K562 (cell line): ENCODE results near the gene FMNL2. TPM values are rescaled to one million over a fixed set of nuclear protein-coding genes. Genes with fewer than 3 reads are reported as not detected.

ENCODE experiments used
- ATAC-seq: fragments of 200-7000 bp; cut with Tn5 transposase; 3 replicates; pipeline ENCODE4 v1.9.1; 2020; ENCODE audit warnings: moderate library complexity
- BruUV-seq: library from RNA; stranded (reverse); fragments of 400-500 nt; replicated peaks from 2 replicates; lab custom pipeline; 2021; lab: Mats Ljungman, UMichigan
- CTCF ChIA-PET: fragments of 300-600 bp; formaldehyde crosslinking; extraction: SDS; loops from one replicate; lab custom pipeline; 2021; ENCODE audit warnings: low intra/inter-chr PET ratio; lab: Yijun Ruan, JAX
- POLR2A ChIA-PET: fragments of 300-600, 350-650 bp; sonication (Branson Sonifier 250); formaldehyde crosslinking; extraction: SDS; loops from one replicate; lab custom pipeline; 2021; ENCODE audit warnings: antibody characterized with exemption, inconsistent platforms; lab: Yijun Ruan, JAX
- DNase-seq, 4 experiments: peaks; one replicate each; pipeline versions ENCODE4 v3.0.0 to v3.0.0-alpha.2; 2011 to 2018; ENCODE audit warnings: low spot score in 3 of 4, mixed read lengths in 3 of 4; ENCODE audit errors: extremely low read depth in 1 of 4
- FAIRE-seq: peaks from 2 replicates; lab custom pipeline; 2011; peaks lifted over from hg19 to GRCh38; lab: Jason Lieb, UNC
- H2AFZ ChIP-seq: 2 replicates; pipeline ENCODE4 v1.6.0; 2011; ENCODE audit warnings: low read depth, low read length, control low read depth, inconsistent platforms
- H3K27ac ChIP-seq: fragments of 200-600 bp; 3 replicates; pipeline ENCODE4 v1.8.0; 2011; ENCODE audit warnings: low read depth, mild to moderate bottlenecking, control low read depth, inconsistent platforms, low read length, moderate library complexity, mixed read lengths; ENCODE audit errors: extremely low read depth
- H3K27me3 ChIP-seq, 2 experiments: fragments of 300-600 bp in 1 of 2; 2 replicates in 1 of 2; 3 replicates in 1 of 2; pipeline versions ENCODE4 v1.6.0 to v1.8.0; 2011; ENCODE audit warnings: inconsistent platforms in 2 of 2, low read length in 2 of 2, mild to moderate bottlenecking in 1 of 2, mixed read lengths in 1 of 2, moderate library complexity in 1 of 2; ENCODE audit not compliant: control insufficient read depth in 2 of 2, insufficient read depth in 2 of 2
- H3K36me3 ChIP-seq: fragments of 300-600 bp; 3 replicates; pipeline ENCODE4 v1.8.0; 2011; ENCODE audit warnings: mild to moderate bottlenecking, low read length, inconsistent platforms; ENCODE audit not compliant: control insufficient read depth, insufficient read depth
- H3K4me1 ChIP-seq, 2 experiments: fragments of 200-600 bp in 1 of 2; replicated peaks in 1 of 2; 2 replicates in 1 of 2; 3 replicates in 1 of 2; pipeline versions ENCODE4 v1.5.1 to v1.8.0; 2011; ENCODE audit warnings: inconsistent platforms in 2 of 2, low read length in 2 of 2, mild to moderate bottlenecking in 1 of 2, mixed read lengths in 1 of 2, moderate library complexity in 1 of 2; ENCODE audit not compliant: control insufficient read depth in 2 of 2, insufficient read depth in 2 of 2
- H3K4me2 ChIP-seq: 2 replicates; pipeline ENCODE4 v1.6.1; 2011; ENCODE audit warnings: low read length, control low read depth, inconsistent platforms, mixed read lengths; ENCODE audit not compliant: insufficient read depth
- H3K4me3 ChIP-seq: fragments of 200-600 bp; sonication (generic), shearing (Covaris generic); 2 replicates; pipeline ENCODE4 v1.5.1; 2016; ENCODE audit warnings: control low read depth, inconsistent platforms
- H3K79me2 ChIP-seq: fragments of 200-600 bp; 3 replicates; pipeline ENCODE4 v1.8.0; 2011; ENCODE audit warnings: low read length, inconsistent platforms; ENCODE audit not compliant: control insufficient read depth, insufficient read depth
- H3K9ac ChIP-seq, 2 experiments: 2 replicates each; pipeline versions ENCODE4 v1.6.0 to v1.6.1; 2011; ENCODE audit warnings: low read depth in 2 of 2, low read length in 2 of 2, control low read depth in 1 of 2, inconsistent platforms in 1 of 2, mild to moderate bottlenecking in 1 of 2, mixed read lengths in 1 of 2; ENCODE audit not compliant: insufficient read depth in 1 of 2
- H3K9me1 ChIP-seq: one replicate; pipeline ENCODE4 v1.6.0; 2011; ENCODE audit warnings: inconsistent platforms, mild to moderate bottlenecking, low read length, moderate library complexity; ENCODE audit not compliant: control insufficient read depth, insufficient read depth
- H3K9me3 ChIP-seq: replicated peaks from 2 replicates; pipeline ENCODE4 v1.5.1; 2011; ENCODE audit warnings: low read depth, low read length, inconsistent platforms; ENCODE audit not compliant: control insufficient read depth, insufficient read depth
- H4K20me1 ChIP-seq: replicated peaks from 2 replicates; pipeline ENCODE4 v1.6.1; 2011; ENCODE audit warnings: low read length, inconsistent platforms, mixed read lengths; ENCODE audit not compliant: control insufficient read depth, insufficient read depth
- HCFC1 ChIP-seq: IDR thresholded peaks from 2 replicates; pipeline ENCODE4 v1.6.1; 2012; ENCODE audit warnings: low read depth, low read length, improper control_type of control experiment
- KHSRP ChIP-seq: fragments of 450-650 bp; IDR thresholded peaks from 2 replicates; pipeline ENCODE4 v1.6.1; 2017
- PHB ChIP-seq: fragments of 250-450 bp; sonication (Bioruptor Pico); IDR thresholded peaks from 2 replicates; pipeline ENCODE4 v1.5.0; 2021
- PRPF4 ChIP-seq: fragments of 200-400 bp; formaldehyde crosslinking; IDR thresholded peaks from one replicate; pipeline ENCODE4 v1.6.1; 2017; ENCODE audit warnings: low read length, low read depth, mild to moderate bottlenecking; ENCODE audit not compliant: insufficient read depth, poor library complexity, severe bottlenecking
- ZBTB1 ChIP-seq: sonication (generic); formaldehyde crosslinking; IDR thresholded peaks from 2 replicates; pipeline ENCODE4 v1.8.1; 2023; ENCODE audit warnings: missing genetic modification reagents, low read depth, mild to moderate bottlenecking, borderline replicate concordance
- ZFX ChIP-seq: sonication (generic); formaldehyde crosslinking; IDR thresholded peaks from 2 replicates; pipeline ENCODE4 v1.8.0; 2022; ENCODE audit warnings: mild to moderate bottlenecking, missing genetic modification reagents, moderate library complexity
- ZNF583 ChIP-seq: fragments of 250-450 bp; sonication (Bioruptor Pico); IDR thresholded peaks from 2 replicates; pipeline ENCODE4 v1.4.0; 2020
- ZNF79 ChIP-seq: fragments of 250-450 bp; sonication (Bioruptor Pico); IDR thresholded peaks from 2 replicates; pipeline ENCODE4 v1.4.0; 2020; ENCODE audit warnings: low read depth, mild to moderate bottlenecking, moderate library complexity
- ZSCAN32 ChIP-seq: fragments of 450-650 bp; formaldehyde crosslinking; IDR thresholded peaks from 2 replicates; pipeline ENCODE4 v1.4.0; 2020; ENCODE audit warnings: mild to moderate bottlenecking, moderate library complexity
- WGBS: fragments of 100-300 bp; shearing (Covaris generic); methylation state at CpG from one replicate; pipeline ENCODE4 v1.1.6; 2016; ENCODE audit warnings: low coverage, mixed read lengths; ENCODE audit not compliant: insufficient coverage; ENCODE audit errors: missing lambda C conversion rate; 5-methylcytosine and 5-hydroxymethylcytosine counted together
- in situ Hi-C: fragments of 300-500 bp; cut with MboI; formaldehyde crosslinking; loops from 4 replicates; pipeline ENCODE4 v1.15.0; 2018; ENCODE audit warnings: inconsistent platforms, mixed read lengths
- intact Hi-C: fragments of 100-400 bp; cut with micrococcal nuclease; formaldehyde crosslinking; loops from 2 replicates; pipeline ENCODE4 v1.14.2; 2022
- polyA plus RNA-seq, 8 experiments: library from polyadenylated mRNA; depleted of rRNA in 4 of 8; stranded (reverse) in 5 of 8; unstranded in 3 of 8; fragments of >200 nt; fragmentation: Nextera tagmentation in 2 of 8; fragmentation: Illumina TruSeq in 1 of 8; extraction: Ambion mirVana in 2 of 8; extraction: Trizol in 1 of 8; gene quantifications; 2 replicates each; pipeline versions ENCODE4 v1.2.1 to v1.2.3, GENCODE V29; 2011 to 2014; ENCODE audit warnings: inconsistent platforms in 1 of 8, missing spikeins in 1 of 8
- total RNA-seq, 7 experiments: library from RNA; depleted of rRNA in 6 of 7; stranded (reverse); fragments of >200 nt in 6 of 7; fragmentation: Illumina TruSeq in 2 of 7; extraction: Trizol in 2 of 7; gene quantifications; 2 replicates each; pipeline versions ENCODE4 v1.2.1 to v1.2.3, GENCODE V29; 2011 to 2021; ENCODE audit warnings: low replicate concordance in 1 of 7
- TF ChIP-seq, protein P1 (sequence below): fragments of 450-650 bp; IDR thresholded peaks from 2 replicates; pipeline ENCODE4 v1.6.1; 2016; ENCODE audit warnings: missing biosample characterization, missing genetic modification characterization
- TF ChIP-seq, protein P2 (sequence below), 3 experiments: fragments of 200-800 bp in 1 of 3; fragments of 250-450 bp in 1 of 3; fragments of 450-650 bp in 1 of 3; sonication (Bioruptor Pico) in 1 of 3; sonication (Bioruptor generic) in 1 of 3; formaldehyde crosslinking in 1 of 3; IDR thresholded peaks; 2 replicates each; pipeline versions ENCODE4 v1.6.1 to v1.8.0; 2016 to 2022; ENCODE audit warnings: mild to moderate bottlenecking in 2 of 3, missing genetic modification characterization in 2 of 3, missing compliant biosample characterization in 1 of 3, moderate library complexity in 1 of 3

FMNL2 gene
- total and polyA plus RNA-seq, 9 of the 15 experiments (the other 6 are each of a cell fraction or from before 2014, with no cell fraction given): 0.15 to 0.49 (median 0.24) TPM; not detected in 1

DNA sequence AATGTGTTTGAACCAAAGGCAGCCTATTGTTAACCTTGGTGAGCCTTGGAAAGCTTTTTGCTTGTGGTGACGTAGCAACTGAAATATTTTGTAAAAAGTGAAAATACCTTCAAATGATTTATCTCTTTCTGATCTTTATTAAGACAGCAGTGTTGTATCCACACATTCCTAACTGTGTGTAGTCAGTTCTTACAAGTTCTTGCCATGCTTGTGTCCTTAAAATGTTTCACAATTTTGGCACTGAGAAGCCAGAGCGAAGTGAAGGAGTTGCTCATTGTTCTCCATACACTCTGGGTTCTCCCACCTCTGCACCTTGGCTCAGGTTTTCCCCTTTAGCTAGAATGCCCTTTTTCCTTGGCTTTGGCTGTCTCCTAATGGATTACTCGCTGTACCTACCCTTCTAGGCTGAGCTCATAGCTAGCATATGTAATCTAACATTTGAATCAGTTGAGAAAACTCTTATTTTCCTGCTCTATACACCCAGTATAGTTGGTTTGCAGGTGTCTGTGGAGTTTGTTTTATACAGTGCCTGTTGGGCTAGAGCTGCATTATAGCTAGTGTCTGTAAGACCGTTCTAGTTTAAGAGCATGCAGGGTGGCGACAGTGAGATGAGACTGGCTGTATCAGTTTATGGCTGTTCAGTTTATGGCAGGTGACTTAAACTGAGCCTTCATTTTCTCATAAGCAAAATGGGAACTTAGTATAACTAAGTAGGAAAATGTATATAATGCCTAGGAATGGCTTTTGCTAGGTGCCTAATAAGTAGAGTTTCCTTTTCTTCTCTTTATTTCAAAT lies 45.5 kb downstream of the FMNL2 start:
- ATAC-seq: no peak
- Histone ChIP-seq H2AFZ (no peak overlapping the region), H3K9me3 (no peaks in the 10 kb centered on the region), H3K4me1 (no peaks in the 10 kb centered on the region), H3K36me3 (no peaks in the 10 kb centered on the region), H4K20me1 (no peaks in the 10 kb centered on the region), H3K4me3 (no peak overlapping the region), H3K79me2 (no peaks in the 10 kb centered on the region), H3K27ac (no peak overlapping the region), H3K9ac (no peak overlapping the region), H3K27me3 (no peaks in the 10 kb centered on the region), H3K9me1 (no peaks in the 10 kb centered on the region), H3K4me2 (no peak overlapping the region)
- intact Hi-C loops (no loop called here), in situ Hi-C loops (no loop called here)
- WGBS: 0% methylated on average over 5 of the region's 5 CpGs
- ChIA-PET CTCF (no interaction called here), POLR2A (no interaction called here)
- no peak for DNase-seq
- no peak for FAIRE-seq
- no TSS peak for BruUV-seq
- no peak for TF ChIP-seq ZFX (CRISPR knock-in tag)
- TF ChIP-seq ZNF583: no peak
- TF ChIP-seq, protein P1, sequence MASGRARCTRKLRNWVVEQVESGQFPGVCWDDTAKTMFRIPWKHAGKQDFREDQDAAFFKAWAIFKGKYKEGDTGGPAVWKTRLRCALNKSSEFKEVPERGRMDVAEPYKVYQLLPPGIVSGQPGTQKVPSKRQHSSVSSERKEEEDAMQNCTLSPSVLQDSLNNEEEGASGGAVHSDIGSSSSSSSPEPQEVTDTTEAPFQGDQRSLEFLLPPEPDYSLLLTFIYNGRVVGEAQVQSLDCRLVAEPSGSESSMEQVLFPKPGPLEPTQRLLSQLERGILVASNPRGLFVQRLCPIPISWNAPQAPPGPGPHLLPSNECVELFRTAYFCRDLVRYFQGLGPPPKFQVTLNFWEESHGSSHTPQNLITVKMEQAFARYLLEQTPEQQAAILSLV (tag): no peak
- no peak for TF ChIP-seq PRPF4
- no peak for TF ChIP-seq PHB (CRISPR knock-in tag)
- TF ChIP-seq HCFC1: no peak
- TF ChIP-seq ZBTB1: no peak
- TF ChIP-seq, protein P2, sequence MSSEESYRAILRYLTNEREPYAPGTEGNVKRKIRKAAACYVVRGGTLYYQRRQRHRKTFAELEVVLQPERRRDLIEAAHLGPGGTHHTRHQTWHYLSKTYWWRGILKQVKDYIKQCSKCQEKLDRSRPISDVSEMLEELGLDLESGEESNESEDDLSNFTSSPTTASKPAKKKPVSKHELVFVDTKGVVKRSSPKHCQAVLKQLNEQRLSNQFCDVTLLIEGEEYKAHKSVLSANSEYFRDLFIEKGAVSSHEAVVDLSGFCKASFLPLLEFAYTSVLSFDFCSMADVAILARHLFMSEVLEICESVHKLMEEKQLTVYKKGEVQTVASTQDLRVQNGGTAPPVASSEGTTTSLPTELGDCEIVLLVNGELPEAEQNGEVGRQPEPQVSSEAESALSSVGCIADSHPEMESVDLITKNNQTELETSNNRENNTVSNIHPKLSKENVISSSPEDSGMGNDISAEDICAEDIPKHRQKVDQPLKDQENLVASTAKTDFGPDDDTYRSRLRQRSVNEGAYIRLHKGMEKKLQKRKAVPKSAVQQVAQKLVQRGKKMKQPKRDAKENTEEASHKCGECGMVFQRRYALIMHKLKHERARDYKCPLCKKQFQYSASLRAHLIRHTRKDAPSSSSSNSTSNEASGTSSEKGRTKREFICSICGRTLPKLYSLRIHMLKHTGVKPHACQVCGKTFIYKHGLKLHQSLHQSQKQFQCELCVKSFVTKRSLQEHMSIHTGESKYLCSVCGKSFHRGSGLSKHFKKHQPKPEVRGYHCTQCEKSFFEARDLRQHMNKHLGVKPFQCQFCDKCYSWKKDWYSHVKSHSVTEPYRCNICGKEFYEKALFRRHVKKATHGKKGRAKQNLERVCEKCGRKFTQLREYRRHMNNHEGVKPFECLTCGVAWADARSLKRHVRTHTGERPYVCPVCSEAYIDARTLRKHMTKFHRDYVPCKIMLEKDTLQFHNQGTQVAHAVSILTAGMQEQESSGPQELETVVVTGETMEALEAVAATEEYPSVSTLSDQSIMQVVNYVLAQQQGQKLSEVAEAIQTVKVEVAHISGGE (CRISPR knock-in tag; IDR thresholded peaks at IDR 0.05): no peak
- no peak for TF ChIP-seq ZNF79 (CRISPR knock-in tag)
- TF ChIP-seq ZSCAN32: no peak
- TF ChIP-seq KHSRP: no peak
